AG04449 (cell line): ENCODE data around the gene SMAD2.
A peak's percentile ranks its signal among the peaks of the same experiment; 100 is the strongest.
"Not testable (repeated sequence)": the region's sequence is repeated elsewhere in the genome, so short reads cannot be mapped to it uniquely, and the experiment has no call there.

Experiments
- CTCF ChIA-PET: fragments of 350-600 bp; formaldehyde crosslinking; extraction: SDS; loops from one replicate; lab custom pipeline; 2021; ENCODE audit warnings: antibody characterized with exemption; lab: Yijun Ruan, JAX
- POLR2A ChIA-PET: fragments of 400-600, 350-600 bp; formaldehyde crosslinking; extraction: SDS; loops from one replicate; lab custom pipeline; 2020; ENCODE audit warnings: antibody characterized with exemption, inconsistent platforms; lab: Yijun Ruan, JAX
- DNase-seq: peaks from one replicate; pipeline ENCODE4 v3.0.0-alpha.2; 2010; ENCODE audit warnings: low read depth, low spot score
- H3K4me3 ChIP-seq: 2 replicates; pipeline ENCODE4 v1.5.1; 2011; ENCODE audit warnings: low read depth, mild to moderate bottlenecking, control low read depth, low read length
- TF ChIP-seq, protein P1 (sequence below): IDR thresholded peaks from one replicate; pipeline ENCODE4 v1.5.1; 2011; ENCODE audit warnings: mild to moderate bottlenecking, moderate library complexity, low read length, control low read depth, inconsistent platforms; ENCODE audit not compliant: insufficient read depth; ENCODE audit errors: missing control alignments

The SMAD2 gene

DNA sequence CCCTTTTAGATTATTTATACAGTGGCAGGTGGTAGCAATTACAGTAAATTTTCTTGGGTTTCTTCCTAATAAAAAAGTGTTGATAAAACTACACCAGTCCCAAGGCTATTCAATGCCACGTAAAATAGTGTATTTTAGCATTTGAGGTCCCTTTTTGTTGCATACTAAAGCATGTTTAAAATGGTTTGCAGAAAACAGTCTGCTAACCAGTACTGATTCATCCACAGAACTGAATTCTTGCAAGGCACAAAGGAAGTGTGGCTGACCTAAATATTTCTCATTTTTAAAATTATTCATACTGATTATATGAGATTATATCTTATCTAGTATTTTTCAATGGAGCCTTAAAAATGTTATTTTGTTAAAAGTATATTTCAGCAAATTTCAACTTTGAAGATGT lies 98.1 kb downstream of the SMAD2 start:
- H3K4me3 ChIP-seq, result no peak overlapping the region
- TF ChIP-seq, protein P1, sequence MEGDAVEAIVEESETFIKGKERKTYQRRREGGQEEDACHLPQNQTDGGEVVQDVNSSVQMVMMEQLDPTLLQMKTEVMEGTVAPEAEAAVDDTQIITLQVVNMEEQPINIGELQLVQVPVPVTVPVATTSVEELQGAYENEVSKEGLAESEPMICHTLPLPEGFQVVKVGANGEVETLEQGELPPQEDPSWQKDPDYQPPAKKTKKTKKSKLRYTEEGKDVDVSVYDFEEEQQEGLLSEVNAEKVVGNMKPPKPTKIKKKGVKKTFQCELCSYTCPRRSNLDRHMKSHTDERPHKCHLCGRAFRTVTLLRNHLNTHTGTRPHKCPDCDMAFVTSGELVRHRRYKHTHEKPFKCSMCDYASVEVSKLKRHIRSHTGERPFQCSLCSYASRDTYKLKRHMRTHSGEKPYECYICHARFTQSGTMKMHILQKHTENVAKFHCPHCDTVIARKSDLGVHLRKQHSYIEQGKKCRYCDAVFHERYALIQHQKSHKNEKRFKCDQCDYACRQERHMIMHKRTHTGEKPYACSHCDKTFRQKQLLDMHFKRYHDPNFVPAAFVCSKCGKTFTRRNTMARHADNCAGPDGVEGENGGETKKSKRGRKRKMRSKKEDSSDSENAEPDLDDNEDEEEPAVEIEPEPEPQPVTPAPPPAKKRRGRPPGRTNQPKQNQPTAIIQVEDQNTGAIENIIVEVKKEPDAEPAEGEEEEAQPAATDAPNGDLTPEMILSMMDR, result no peak
- CTCF ChIA-PET, result interaction anchor here (1.2 kb wide), 1 partner anchor 60 kb away, joined by 4 read pairs; no protein-coding TSS in a partner anchor
- POLR2A ChIA-PET, result no interaction called here
- peak; percentile 4 for DNase-seq

DNA sequence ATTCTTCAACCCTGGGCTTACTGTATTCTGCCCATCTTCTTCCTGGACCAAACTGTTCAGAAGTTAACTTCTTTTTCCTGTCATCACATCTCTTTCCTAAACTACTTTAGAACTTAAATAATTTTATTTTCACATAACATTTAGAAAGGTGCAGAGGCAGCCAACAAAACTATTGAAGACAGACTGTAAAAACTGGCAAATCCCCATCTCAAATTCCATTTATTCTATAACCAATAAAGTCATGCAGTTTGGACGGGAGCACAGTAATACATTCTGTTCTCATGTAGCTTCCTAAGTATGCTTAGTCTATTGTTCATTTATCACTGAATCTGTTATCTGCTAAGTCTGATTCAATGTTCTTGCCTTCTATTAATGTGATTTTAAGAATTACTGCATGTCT lies 99.1 kb downstream of the SMAD2 start:
- TF ChIP-seq, protein P1, result no peak
- H3K4me3 ChIP-seq, result no peak overlapping the region
- no peak for DNase-seq
- ChIA-PET POLR2A (no interaction called here), CTCF (interaction anchor here (1.2 kb wide), 1 partner anchor 59 kb away, joined by 4 read pairs; no protein-coding TSS in a partner anchor)

DNA sequence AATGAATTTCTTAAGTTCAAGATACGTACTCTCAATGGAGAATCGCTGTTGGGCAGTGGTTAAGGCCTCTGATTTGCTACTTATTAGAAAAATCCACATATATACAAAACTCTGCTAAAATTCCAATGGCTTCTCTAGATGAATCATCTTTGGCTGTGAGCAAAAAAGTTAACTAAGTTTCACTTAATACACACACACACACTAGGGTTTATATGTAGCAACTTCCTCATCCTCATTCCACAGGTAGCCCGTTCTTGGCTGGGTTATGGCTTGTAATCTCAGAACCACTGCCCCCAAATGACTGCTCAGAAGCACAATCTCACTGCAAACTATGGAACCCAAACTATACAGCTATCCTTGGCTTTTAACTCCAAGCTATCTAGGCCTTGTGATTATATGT lies 99.7 kb downstream of the SMAD2 start:
- no peak for DNase-seq
- CTCF ChIA-PET, result no interaction called here
- TF ChIP-seq, protein P1, result no peak
- no peak overlapping the region for H3K4me3 ChIP-seq
- POLR2A ChIA-PET, result no interaction called here

DNA sequence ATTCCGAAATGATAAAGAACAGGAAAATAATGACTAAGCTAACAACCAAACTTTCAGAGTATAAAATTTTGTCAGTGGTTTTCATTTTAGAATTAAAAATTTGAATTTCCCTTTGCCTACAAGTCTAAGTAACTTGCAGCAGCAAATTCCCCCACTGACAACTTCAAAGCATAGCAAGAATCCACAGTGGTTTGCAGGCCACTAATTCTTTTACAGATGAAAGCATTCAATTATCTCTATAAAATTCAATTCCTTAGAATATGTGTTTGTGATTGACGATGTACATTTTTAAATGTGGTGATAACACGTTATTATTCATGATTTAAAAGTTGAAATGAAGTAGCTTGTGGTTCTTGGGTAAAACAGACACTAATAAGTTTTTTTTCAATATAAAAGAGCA lies 100.6 kb downstream of the SMAD2 start:
- ChIA-PET CTCF (interaction anchor here (1.3 kb wide), 1 partner anchor 8 kb away, joined by 3 read pairs; no protein-coding TSS in a partner anchor), POLR2A (no interaction called here)
- TF ChIP-seq, protein P1, result no peak
- no peak for DNase-seq
- no peak overlapping the region for H3K4me3 ChIP-seq

DNA sequence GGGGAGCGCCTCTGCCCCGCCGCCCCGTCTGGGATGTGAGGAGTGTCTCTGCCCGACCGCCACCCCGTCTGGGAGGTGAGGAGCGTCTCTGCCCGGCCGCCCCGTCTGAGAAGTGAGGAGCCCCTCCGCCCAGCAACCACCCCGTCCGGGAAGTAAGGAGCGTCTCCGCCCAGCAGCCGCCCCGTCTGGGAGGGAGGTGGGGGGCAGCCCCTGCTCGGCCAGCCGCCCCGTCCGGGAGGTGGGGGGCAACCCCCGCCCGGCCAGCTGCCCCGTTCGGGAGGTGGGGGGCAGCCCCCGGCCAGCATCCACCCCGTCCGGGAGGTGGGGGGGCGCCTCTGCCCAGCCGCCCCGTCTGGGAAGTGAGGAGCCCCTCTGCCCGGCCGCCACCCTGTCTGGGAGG lies 102.4 kb downstream of the SMAD2 start:
- DNase-seq, POLR2A ChIA-PET, H3K4me3 ChIP-seq, CTCF ChIA-PET: not testable (repeated sequence)

DNA sequence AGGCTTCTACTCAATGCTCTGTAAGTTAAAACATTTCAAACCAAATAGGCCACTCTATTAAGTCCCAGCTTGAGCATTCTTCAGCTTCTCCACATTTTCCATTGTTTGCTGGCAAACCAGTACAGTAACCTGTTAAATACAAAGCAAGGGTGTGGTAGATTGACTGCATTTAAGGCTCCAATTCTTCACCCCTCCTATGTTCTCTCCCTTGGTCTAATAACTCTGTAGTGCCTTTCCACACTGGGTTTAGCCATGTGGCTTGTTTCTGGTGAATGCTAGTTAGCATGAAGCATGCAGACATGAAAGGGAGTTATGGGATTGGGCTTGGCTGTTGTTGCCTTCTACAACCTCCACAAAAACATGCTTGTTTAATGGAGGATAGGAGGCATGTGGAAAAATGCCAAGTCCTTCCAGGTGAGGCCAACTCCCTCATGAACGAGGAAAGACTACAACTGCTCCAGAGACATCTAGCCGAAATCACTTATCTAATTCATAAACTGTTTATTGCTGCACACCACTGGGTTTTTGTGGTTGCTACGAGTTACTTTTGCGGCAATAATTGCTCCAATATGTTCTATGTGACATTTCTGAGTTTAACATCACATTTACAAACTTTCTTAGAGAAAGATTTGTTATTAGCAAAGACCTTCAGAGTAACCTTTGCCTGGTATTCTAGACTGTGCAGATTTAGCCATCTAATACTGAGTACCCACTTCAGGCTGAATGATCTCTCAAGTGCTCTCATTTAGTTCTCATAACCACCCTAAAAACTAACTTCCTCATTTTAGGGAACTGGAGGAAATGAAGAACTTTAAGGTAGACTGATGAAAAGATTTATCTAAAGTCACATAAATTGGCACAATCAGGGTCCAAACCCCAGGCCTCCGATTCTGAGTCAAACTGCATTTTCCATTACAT lies 104.0 kb downstream of the SMAD2 start:
- H3K4me3 ChIP-seq, result no peak overlapping the region
- ChIA-PET POLR2A (no interaction called here), CTCF (no interaction called here)
- DNase-seq, result no peak
- TF ChIP-seq, protein P1, result no peak
